GM18517 (cell line): ENCODE data around the gene SPATA16.
"Not testable (repeated sequence)": the region's sequence is repeated elsewhere in the genome, so short reads cannot be mapped to it uniquely, and the experiment has no call there.

Experiments used
- ATAC-seq: cut with Tn5 transposase; IDR thresholded peaks from one replicate; pipeline ENCODE4 v1.9.1; 2021; ENCODE audit warnings: mild to moderate bottlenecking, moderate library complexity; ENCODE audit not compliant: unreplicated experiment

Gene SPATA16

GRCh38 chr3:172885704-172886103, 255.3 kb downstream of the SPATA16 start:
- ATAC-seq = no peak

DNA sequence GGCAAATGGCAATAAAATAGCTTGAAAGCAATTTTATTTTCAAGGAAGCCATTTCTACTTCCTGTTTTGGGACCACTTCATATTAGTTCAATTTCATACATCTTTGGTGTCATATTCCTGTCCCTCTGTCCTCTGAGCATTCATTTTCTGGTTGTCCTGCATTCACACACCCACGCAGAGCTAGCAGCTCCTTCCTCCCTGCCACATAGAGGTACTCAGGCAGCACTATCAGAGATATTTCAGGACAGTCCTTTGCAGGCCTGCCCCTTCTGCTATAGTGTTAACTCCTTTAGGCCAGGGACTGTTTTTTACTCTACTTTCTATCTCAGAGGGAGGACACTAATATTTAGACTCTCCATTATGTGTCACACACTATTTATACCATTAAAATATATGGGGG, 258.5 kb downstream of the SPATA16 start:
- no peak for ATAC-seq

GRCh38 chr3:172879381-172879780, 261.7 kb downstream of the SPATA16 start:
- ATAC-seq = not testable (repeated sequence)

- ATAC-seq = no peak
Observed at GRCh38 chr3:172877011-172877410, 264.0 kb downstream of the SPATA16 start.

- ATAC-seq = no peak
Observed at GRCh38 chr3:172876297-172876696, 264.7 kb downstream of the SPATA16 start.

DNA sequence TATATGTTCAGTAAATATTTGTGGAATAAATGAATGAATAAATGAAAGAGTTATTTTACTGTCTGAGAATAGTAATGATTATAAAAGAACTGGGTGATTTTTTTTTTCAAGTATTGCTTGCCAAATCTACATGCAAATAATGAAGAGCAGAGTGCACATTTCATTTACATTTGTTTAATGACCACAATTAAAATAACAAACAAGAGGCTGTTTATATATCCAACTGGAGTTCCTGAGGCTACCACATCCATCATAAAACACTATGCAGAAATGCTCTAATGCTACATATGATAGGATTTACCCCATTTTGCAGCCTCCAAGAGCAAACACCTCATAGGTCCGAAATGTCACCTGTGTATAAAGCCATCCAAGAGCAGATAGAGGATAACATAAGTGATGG, 266.0 kb downstream of the SPATA16 start:
- ATAC-seq = no peak

GRCh38 chr3:172869784-172870518, 271.1 kb downstream of the SPATA16 start:
- ATAC-seq = no peak

- ATAC-seq = no peak
Observed at GRCh38 chr3:172869368-172869771, 271.7 kb downstream of the SPATA16 start.

DNA sequence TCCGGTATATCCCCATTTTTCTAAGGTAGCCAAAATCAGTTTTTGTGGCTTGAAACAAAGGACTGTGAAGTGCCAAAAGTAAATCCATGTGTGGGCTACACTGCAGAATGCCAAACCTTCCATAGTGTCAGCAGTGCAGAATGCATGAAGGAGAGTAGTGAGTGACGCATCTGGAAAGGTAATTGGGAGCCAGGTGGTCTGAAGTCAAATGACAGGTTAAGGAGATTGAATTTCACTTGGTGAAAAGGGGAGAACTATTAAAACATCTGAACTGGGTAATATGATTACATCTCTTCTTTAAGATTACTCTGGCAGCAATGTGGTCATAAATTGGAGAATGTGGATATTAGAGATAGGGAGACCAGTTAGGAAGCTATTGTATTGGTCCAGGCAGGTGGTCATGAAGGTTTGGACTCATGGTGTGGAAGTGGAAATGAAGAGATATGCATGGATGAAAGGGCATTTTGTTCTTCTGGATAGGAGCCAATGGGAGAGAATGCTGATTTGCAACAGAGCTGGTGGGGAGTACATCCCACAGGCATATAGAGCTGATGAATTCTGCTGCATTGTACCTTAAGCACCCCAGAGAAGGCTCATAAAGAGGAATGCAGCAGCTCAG, 272.3 kb downstream of the SPATA16 start:
- no peak for ATAC-seq

DNA sequence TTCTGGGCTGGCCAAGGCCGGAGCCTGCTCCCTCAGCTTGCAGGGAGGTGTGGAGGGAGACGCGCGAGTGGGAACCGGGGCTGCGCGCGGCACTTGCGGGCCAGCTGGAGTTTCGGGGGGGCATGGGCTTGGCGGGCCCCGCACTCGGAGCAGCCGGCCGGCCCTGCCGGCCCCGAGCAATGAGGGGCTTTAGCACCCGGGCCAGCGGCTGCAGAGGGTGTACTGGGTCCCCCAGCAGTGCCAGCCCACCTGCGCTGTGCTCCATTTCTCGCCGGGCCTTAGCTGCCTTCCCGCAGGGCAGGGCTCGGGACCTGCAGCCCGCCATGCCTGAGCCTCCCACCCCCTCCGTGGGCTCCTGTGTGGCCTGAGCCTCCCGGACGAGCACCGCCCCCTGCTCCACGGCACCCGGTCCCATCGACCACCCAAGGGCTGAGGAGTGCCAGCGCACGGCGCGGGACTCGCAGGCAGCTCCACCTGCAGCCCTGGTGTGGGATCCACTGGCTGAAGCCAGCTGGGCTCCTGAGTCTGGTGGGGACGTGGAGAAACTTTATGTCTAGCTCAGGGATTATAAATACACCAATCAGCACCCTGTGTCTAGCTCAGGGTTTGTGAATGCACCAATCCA, 274.2 kb downstream of the SPATA16 start:
- not testable (repeated sequence) for ATAC-seq

DNA sequence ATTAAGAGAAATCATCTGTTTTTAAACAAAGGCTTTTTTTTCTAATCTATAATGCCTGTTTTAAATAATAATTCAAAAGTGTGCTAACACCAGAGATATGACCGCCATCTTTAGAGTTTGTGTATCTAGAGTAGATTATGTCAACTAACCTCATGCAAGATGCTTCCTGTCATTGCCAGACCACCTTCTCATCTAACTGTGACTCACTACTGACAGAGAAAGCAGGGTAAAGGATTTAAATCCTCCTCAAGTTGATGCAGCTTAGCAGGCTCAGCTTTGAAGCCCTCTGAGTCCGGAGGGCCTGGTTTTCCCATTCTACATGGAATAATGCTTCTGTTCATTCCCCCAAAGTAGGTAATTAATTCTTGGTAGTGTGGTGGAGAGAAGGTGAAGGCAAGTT, 282.0 kb downstream of the SPATA16 start:
- no peak for ATAC-seq

- ATAC-seq = no peak
Observed at GRCh38 chr3:172856795-172857742, 284.0 kb downstream of the SPATA16 start.

GRCh38 chr3:172855037-172855436, 286.0 kb downstream of the SPATA16 start:
- no peak for ATAC-seq

- ATAC-seq = no peak
Observed at GRCh38 chr3:172853921-172854666, 286.9 kb downstream of the SPATA16 start.

DNA sequence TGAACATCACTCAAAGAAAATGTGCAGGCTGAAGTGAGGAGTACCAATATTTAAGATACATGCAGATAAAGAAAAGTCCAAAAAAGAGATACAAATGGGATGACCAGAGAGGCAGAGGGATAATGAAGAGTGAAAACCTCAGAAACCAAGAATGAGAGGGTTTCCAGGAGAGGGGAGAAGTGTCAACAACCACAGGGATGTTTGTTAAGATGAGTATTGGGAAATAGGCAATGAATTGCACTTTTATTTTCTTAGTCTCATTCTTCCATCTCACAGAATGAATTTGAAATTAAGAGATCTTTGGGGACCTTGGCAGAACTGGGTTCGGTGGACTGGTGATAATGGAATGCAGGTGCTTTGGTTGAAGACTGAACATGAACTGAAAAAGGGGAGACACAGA, 288.0 kb downstream of the SPATA16 start:
- ATAC-seq = no peak

- ATAC-seq = no peak
Observed at GRCh38 chr3:172848910-172849309, 292.1 kb downstream of the SPATA16 start.

DNA sequence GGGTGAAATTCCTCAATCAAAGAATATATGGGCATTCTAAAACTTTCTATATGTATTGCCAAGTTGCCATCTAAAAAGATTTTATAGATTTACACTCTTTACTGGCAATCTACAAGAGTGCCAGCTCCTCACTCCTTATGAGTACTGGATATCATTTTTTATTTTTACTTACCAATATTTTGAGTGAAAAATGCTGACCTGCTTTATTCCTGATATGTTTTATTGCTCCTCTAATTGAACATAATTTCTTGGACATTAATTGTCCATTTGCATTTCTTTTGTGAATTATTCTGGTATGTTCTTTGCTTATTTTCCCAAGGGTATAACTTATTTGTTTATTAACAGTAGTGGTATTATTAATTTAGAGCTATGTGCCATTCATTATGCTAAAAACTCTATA, 293.7 kb downstream of the SPATA16 start:
- no peak for ATAC-seq

GRCh38 chr3:172846706-172847105, 294.3 kb downstream of the SPATA16 start:
- no peak for ATAC-seq

DNA sequence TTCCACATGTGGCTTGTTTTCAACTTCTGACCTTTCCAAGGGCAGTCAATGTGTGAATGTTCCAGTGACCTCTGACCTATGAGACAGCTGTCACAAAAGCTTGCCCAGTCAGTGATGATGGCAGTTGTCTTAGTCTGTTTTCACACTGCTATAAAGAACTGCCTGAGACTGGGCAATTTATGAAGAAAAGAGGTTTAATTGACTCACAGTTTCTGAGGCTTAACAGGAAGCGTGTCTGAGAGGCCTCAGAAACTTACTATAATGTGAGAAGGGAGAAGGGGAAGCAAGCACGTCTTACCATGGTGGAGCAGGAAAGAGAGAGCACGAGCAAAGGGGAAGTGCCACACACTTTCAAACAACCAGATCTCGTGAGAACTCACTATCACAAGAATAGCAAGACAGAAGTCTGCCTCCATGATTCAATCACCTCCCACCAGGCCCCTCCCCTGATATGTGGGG, 294.9 kb downstream of the SPATA16 start:
- no peak for ATAC-seq

- ATAC-seq = no peak
Observed at GRCh38 chr3:172844428-172844827, 296.6 kb downstream of the SPATA16 start.
